Kidney epithelial cell (primary cell): ENCODE data around the gene ALDH1A1. TPM values are rescaled to one million over a fixed set of nuclear protein-coding genes. Genes with fewer than 3 reads are reported as not detected.

Source experiments
- DNase-seq: peaks from one replicate; pipeline ENCODE4 v3.0.0-alpha.2; 2010; ENCODE audit warnings: low read depth
- H3K27me3 ChIP-seq: 2 replicates; pipeline ENCODE4 v1.6.0; 2011; ENCODE audit warnings: low read length; ENCODE audit not compliant: control insufficient read depth, insufficient read depth
- H3K36me3 ChIP-seq: 2 replicates; pipeline ENCODE4 v1.5.1; 2011; ENCODE audit warnings: low read length; ENCODE audit not compliant: control insufficient read depth, insufficient read depth
- H3K4me3 ChIP-seq: 2 replicates; pipeline ENCODE4 v1.5.1; 2011; ENCODE audit warnings: low read depth, mild to moderate bottlenecking, control low read depth, low read length
- total RNA-seq: library from RNA; depleted of rRNA; stranded (reverse); fragments of >200 nt; gene quantifications from 2 replicates; pipeline ENCODE4 v1.2.3, GENCODE V29; 2015
- TF ChIP-seq, protein P1 (sequence below): IDR thresholded peaks from 2 replicates; pipeline ENCODE4 v1.5.1; 2011; ENCODE audit warnings: mild to moderate bottlenecking, moderate library complexity, low read length, control low read depth, inconsistent platforms; ENCODE audit not compliant: insufficient read depth, poor library complexity, severe bottlenecking

ALDH1A1 gene
- total RNA-seq, 1 donor from 2014 or later: 3.6 TPM

DNA sequence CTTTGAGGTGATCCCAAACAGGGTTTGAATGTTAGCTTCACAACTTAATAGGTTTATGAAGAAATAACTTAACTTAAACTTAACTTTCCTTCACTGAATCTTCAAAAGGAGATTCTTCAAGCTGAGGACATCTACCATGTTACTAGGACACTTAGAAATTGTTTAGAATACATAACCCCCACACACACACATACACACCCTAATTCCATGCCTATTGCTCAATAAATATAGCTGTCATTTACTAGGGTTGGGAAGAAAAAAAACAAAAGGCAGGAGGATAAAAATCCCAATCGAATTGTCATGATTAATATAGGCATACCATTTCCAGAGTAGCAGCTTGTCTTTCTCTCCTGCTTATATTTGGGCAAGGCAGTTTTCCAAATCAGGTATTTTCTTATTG lies 68.3 kb downstream of the ALDH1A1 start:
- Histone ChIP-seq H3K27me3 (no peaks in the 10 kb centered on the region), H3K4me3 (no peak overlapping the region), H3K36me3 (no peaks in the 10 kb centered on the region)
- TF ChIP-seq, protein P1, sequence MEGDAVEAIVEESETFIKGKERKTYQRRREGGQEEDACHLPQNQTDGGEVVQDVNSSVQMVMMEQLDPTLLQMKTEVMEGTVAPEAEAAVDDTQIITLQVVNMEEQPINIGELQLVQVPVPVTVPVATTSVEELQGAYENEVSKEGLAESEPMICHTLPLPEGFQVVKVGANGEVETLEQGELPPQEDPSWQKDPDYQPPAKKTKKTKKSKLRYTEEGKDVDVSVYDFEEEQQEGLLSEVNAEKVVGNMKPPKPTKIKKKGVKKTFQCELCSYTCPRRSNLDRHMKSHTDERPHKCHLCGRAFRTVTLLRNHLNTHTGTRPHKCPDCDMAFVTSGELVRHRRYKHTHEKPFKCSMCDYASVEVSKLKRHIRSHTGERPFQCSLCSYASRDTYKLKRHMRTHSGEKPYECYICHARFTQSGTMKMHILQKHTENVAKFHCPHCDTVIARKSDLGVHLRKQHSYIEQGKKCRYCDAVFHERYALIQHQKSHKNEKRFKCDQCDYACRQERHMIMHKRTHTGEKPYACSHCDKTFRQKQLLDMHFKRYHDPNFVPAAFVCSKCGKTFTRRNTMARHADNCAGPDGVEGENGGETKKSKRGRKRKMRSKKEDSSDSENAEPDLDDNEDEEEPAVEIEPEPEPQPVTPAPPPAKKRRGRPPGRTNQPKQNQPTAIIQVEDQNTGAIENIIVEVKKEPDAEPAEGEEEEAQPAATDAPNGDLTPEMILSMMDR: no peak
- DNase-seq: no peak

DNA sequence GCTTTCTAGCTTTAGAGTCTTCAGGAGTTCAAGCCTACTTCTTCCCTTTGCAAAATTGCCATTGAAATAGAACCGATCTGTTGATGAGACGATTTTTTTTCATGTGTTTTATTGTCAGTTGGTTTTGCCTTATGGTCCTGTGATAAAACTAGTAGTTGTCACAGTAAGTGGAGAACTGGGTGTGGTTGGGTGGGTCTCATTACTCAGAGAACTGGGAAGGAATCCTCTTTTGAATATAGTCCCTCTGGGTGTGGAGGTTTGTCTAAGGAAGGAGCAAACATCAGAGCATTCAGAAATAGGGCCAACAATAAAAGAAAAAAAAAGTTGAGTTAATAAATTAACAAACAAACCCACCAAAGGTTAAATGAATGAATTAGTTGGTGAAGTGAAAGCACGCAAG lies 69.0 kb downstream of the ALDH1A1 start:
- no peak overlapping the region for H3K4me3 ChIP-seq
- H3K36me3 ChIP-seq: no peaks in the 10 kb centered on the region
- no peak for DNase-seq
- TF ChIP-seq, protein P1: no peak
- no peaks in the 10 kb centered on the region for H3K27me3 ChIP-seq

DNA sequence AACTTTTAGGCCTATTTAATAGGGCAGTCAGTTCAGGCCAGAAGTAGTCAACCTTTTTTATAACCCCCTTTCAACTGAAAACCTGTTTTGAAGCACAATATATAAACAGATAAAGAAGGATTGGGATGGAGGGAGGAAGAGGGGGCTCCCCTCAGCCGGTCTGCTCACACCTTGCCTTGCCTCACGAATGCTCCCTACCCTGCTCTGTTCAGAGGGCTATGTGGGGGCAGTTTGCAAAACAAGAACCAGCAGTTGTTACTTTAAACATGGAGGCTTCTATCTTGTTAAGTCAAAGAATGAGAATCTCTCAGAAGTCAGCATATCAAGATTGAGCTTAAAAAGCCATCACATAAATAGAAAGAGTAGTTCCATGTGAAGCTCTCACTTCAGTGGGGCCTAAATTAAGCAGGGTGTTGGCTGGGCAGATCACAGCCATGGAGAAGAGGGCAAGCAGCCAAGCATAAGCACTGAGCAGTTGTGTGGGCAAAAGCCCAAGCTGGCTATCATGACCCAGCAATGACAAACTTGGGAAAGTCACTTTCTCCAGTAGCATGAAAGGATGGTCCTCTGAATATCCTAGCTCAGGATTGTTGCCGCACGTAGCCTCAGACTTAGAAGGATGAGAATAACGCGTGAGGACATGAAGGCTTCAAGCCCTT lies 70.6 kb downstream of the ALDH1A1 start:
- Histone ChIP-seq H3K27me3 (no peaks in the 10 kb centered on the region), H3K4me3 (no peak overlapping the region), H3K36me3 (no peaks in the 10 kb centered on the region)
- no peak for DNase-seq
- TF ChIP-seq, protein P1: no peak

DNA sequence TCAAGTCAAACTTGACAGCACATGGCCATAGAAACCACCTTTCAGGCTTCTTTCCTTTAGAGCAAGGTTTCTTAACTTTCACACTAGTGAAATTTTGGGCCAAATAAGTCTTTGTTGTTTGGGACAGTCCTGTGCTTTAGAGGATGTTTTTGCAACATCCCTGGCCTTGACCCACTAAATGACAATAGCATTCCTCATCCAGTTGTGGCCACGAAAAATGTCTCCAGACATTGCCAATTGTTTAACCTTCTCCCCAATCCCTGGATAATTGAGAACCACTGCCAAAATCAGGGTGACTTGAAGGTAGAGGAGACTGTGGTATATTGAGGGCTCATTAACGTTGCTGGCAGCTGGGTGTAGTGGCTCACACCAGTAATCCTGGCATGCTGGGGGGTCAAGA lies 72.0 kb downstream of the ALDH1A1 start:
- no peak for DNase-seq
- Histone ChIP-seq H3K36me3 (no peaks in the 10 kb centered on the region), H3K4me3 (no peak overlapping the region), H3K27me3 (no peaks in the 10 kb centered on the region)
- TF ChIP-seq, protein P1: no peak

DNA sequence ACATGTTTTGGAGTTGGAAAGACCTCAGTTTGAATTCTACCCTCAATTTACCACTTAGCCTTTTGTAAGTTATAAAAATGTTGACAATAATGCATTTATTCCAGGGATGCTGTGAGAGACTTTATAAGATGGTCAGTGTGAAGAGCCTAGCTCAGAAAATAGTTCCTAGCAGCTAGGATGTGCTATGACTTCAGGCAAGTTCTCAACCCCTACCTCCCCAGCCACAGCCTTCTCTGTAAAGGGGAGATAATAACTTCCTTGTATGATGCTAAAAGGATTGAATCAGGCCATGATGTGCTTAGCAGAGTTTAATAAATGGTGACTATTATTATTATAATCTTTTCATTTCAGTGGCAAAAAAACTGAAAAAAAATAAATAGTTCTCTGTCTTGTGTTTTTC lies 77.6 kb downstream of the ALDH1A1 start:
- H3K4me3 ChIP-seq: no peak overlapping the region
- TF ChIP-seq, protein P1: no peak
- DNase-seq: no peak
- H3K36me3 ChIP-seq: no peaks in the 10 kb centered on the region
- H3K27me3 ChIP-seq: no peaks in the 10 kb centered on the region

DNA sequence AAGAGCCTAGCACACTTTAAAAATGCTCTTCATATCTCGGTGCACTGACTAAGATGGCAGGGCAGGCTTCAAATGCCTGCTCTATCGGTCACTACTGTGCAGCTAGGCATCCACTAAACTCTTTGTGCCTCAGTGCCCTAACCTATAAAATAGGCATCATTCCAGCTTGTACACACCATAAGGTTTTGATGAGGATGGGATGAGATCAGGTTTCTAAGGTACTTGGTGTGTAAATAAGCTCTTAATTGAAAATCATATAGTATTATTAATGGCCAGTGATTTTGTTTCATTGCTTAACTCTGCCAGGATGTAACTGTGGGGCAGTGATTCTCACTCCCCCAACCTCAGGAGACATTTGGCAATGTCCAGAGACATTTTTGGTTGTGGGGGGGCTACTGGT lies 78.5 kb downstream of the ALDH1A1 start:
- Histone ChIP-seq H3K4me3 (no peak overlapping the region), H3K27me3 (no peaks in the 10 kb centered on the region), H3K36me3 (no peaks in the 10 kb centered on the region)
- TF ChIP-seq, protein P1: no peak
- DNase-seq: no peak
